ENCODE results near the gene YTHDF1. TPM values are rescaled to one million over a fixed set of nuclear protein-coding genes. Genes with fewer than 3 reads are reported as not detected.
"Not testable (repeated sequence)": the region's sequence is repeated elsewhere in the genome, so short reads cannot be mapped to it uniquely, and the experiment has no call there.

Gene YTHDF1
- total and polyA plus RNA-seq, 2 of the 8 experiments (the other 6 are each of a cell fraction or from before 2014, with no cell fraction given): 32.8 to 66.0 TPM

DNA sequence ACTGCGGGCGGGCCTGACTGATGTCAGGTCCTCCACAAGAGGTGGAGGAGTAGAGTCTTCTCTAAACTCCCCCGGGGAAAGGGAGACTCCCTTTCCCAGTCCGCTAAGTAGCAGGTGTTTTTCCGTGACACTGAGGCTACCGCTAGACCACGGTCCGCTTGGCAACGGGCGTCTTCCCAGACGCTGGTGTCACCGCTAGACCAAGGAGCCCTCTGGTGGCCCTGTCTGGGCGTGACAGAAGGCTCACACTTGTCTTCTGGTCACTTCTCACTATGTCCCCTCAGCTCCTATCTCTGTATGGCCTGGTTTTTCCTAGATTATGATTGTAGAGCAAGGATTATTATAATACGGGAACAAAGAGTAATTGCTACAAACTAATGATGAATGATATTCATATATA, 35.4 kb upstream of the YTHDF1 start:
- H2AFZ ChIP-seq (ENCODE audit: low read length); H4K91ac ChIP-seq (replicated peaks; ENCODE audit: insufficient read length, low read length); H3K4me3 ChIP-seq (ENCODE audit: extremely low read depth in 1 of 4, insufficient read depth in 2 of 4, low read depth in 3 of 4, low read length in 4 of 4); H3K9me3 ChIP-seq (ENCODE audit: insufficient read depth in 2 of 2, low read depth in 1 of 2, low read length in 1 of 2); H2BK15ac ChIP-seq (ENCODE audit: low read length); H3K23ac ChIP-seq (ENCODE audit: insufficient read length); H3K36me3 ChIP-seq (ENCODE audit: control insufficient read depth in 2 of 4, insufficient read depth in 4 of 4, low read length in 3 of 4); FAIRE-seq; H3K56ac ChIP-seq (replicated peaks; ENCODE audit: insufficient read length, low read depth, low read length); H3K79me2 ChIP-seq (ENCODE audit: control insufficient read depth in 1 of 2, insufficient read depth in 2 of 2, low read length in 2 of 2); H3K9ac ChIP-seq (replicated peaks in 1 of 4; ENCODE audit: extremely low read depth in 1 of 4, low read depth in 3 of 4, low read length in 3 of 4); H4K5ac ChIP-seq (ENCODE audit: insufficient read length, low read depth, low read length); H3K14ac ChIP-seq (ENCODE audit: insufficient read length); H2BK120ac ChIP-seq (replicated peaks; ENCODE audit: low read depth, low read length); DNase-seq (ENCODE audit: low read depth in 1 of 2, low spot score in 2 of 2); H2BK12ac ChIP-seq (ENCODE audit: low read depth, low read length); H2BK5ac ChIP-seq (ENCODE audit: low read depth, low read length); H3K27ac ChIP-seq (ENCODE audit: low read depth, low read length); H3K4me2 ChIP-seq (ENCODE audit: insufficient read depth in 1 of 2, low read depth in 2 of 2, low read length in 2 of 2); H4K20me1 ChIP-seq (replicated peaks in 1 of 2; ENCODE audit: control insufficient read depth in 1 of 2, insufficient read depth in 2 of 2, low read length in 2 of 2); H3K18ac ChIP-seq (ENCODE audit: extremely low read depth, low read length); H2AK5ac ChIP-seq (ENCODE audit: low read depth, low read length); H2BK20ac ChIP-seq (ENCODE audit: low read length); H3K79me1 ChIP-seq (ENCODE audit: low read depth, low read length); H3K4ac ChIP-seq (replicated peaks; ENCODE audit: insufficient read length, low read depth, low read length); H4K8ac ChIP-seq (ENCODE audit: extremely low read depth, insufficient read depth, low read length): not testable (repeated sequence)
- WGBS, 2 experiments (ENCODE audit: extremely low coverage in 1 of 2, insufficient coverage in 1 of 2, insufficient read length in 1 of 2, insufficient replicate concordance in 2 of 2, low coverage in 1 of 2, low lambda C conversion rate in 2 of 2, missing lambda C conversion rate in 1 of 2): 39% methylated on average over 12 of the region's 14 CpGs; no CpG with 5 or more reads in 1 of the 2 experiments
- Histone ChIP-seq H3K4me1 (replicated peaks in 1 of 4; ENCODE audit: control insufficient read depth in 3 of 4, insufficient read depth in 4 of 4, low read length in 3 of 4) (peaks cover 2 to 36% (median 26%) of the 10 kb centered on the region in 4 experiments), H3K27me3 (replicated peaks in 1 of 4; ENCODE audit: control insufficient read depth in 3 of 4, extremely low read depth in 1 of 4, insufficient read depth in 3 of 4, low read length in 3 of 4) (peaks cover 4 to 44% (median 39%) of the 10 kb centered on the region in 4 experiments), H3K23me2 (ENCODE audit: low read depth, low read length) (peaks cover 13% of the 10 kb centered on the region; the same call in 1 of the 2 replicates)
- CTCF ChIA-PET (ENCODE audit: partially characterized antibody): interaction anchor here (0.6 to 6.8 kb wide), 6 partner anchors 9 to 88 kb away, joined by 3 to 87 read pairs (median 12); partner anchors contain the start of gene BIRC7
- TF ChIP-seq, protein P1, sequence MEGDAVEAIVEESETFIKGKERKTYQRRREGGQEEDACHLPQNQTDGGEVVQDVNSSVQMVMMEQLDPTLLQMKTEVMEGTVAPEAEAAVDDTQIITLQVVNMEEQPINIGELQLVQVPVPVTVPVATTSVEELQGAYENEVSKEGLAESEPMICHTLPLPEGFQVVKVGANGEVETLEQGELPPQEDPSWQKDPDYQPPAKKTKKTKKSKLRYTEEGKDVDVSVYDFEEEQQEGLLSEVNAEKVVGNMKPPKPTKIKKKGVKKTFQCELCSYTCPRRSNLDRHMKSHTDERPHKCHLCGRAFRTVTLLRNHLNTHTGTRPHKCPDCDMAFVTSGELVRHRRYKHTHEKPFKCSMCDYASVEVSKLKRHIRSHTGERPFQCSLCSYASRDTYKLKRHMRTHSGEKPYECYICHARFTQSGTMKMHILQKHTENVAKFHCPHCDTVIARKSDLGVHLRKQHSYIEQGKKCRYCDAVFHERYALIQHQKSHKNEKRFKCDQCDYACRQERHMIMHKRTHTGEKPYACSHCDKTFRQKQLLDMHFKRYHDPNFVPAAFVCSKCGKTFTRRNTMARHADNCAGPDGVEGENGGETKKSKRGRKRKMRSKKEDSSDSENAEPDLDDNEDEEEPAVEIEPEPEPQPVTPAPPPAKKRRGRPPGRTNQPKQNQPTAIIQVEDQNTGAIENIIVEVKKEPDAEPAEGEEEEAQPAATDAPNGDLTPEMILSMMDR (IDR thresholded peaks at IDR 0.05; ENCODE audit: control extremely low read depth in 1 of 3, insufficient read depth in 1 of 3, low read depth in 1 of 3, low read length in 3 of 3): peak in 2 of 3 experiments; percentile 27 to 31; a peak in 2 of 4 replicates
- TF ChIP-seq RAD21 (IDR thresholded peaks at IDR 0.05 in 1 of 2, conservative IDR thresholded peaks at IDR 0.05 in 1 of 2; ENCODE audit: low read depth in 2 of 2, low read length in 2 of 2): peak in 1 of 2 experiments; percentile 45; a peak in 2 of 4 replicates
- POLR2A ChIA-PET (ENCODE audit: partially characterized antibody): interaction anchor here (1.2 to 1.3 kb wide), 2 partner anchors 15 to 17 kb away, joined by 3 read pairs; no protein-coding TSS in a partner anchor

Measured in H1 (cell line).